BJ (cell line): Measurements from ENCODE around the gene PTTG1IP. TPM values are rescaled to one million over a fixed set of nuclear protein-coding genes. Genes with fewer than 3 reads are reported as not detected.

ENCODE experiments used
- CTCF ChIA-PET: fragments of 350-600 bp; formaldehyde crosslinking; extraction: SDS; loops from one replicate; lab custom pipeline; 2021; ENCODE audit warnings: antibody characterized with exemption, inconsistent platforms; lab: Yijun Ruan, JAX
- POLR2A ChIA-PET: fragments of 300-600 bp; sonication (Branson Sonifier 250); formaldehyde crosslinking; extraction: SDS; loops from one replicate; lab custom pipeline; 2021; ENCODE audit warnings: antibody characterized with exemption; lab: Charles Lee
- DNase-seq: peaks from one replicate; pipeline ENCODE4 v3.0.0-alpha.2; 2011; ENCODE audit warnings: low read depth
- H3K27me3 ChIP-seq: 2 replicates; pipeline ENCODE4 v1.6.0; 2011; ENCODE audit warnings: low read length; ENCODE audit not compliant: control insufficient read depth, insufficient read depth
- H3K36me3 ChIP-seq: 2 replicates; pipeline ENCODE4 v1.5.1; 2011; ENCODE audit warnings: low read length; ENCODE audit not compliant: control insufficient read depth, insufficient read depth
- H3K4me3 ChIP-seq: 2 replicates; pipeline ENCODE4 v1.5.1; 2011; ENCODE audit warnings: low read depth, mild to moderate bottlenecking, control low read depth, low read length
- CTCF ChIP-seq: IDR thresholded peaks from 2 replicates; pipeline ENCODE4 v1.5.1; 2011; ENCODE audit warnings: low read depth, mild to moderate bottlenecking, control low read depth, inconsistent platforms, low read length, moderate library complexity; ENCODE audit not compliant: insufficient read depth
- polyA plus RNA-seq: library from polyadenylated mRNA; depleted of rRNA; stranded (reverse); fragments of >200 nt; gene quantifications from 2 replicates; pipeline ENCODE4 v1.2.3, GENCODE V29; 2011

The PTTG1IP gene
- polyA plus RNA-seq, 1 experiment = 249 TPM

- no peak for TF ChIP-seq CTCF
- ChIA-PET CTCF (interaction anchor here (0.6 kb wide), 1 partner anchor 87 kb away, joined by 3 read pairs; no protein-coding TSS in a partner anchor), POLR2A (interaction anchor here (0.6 kb wide), 1 partner anchor 11 kb away, joined by 3 read pairs; no protein-coding TSS in a partner anchor)
- Histone ChIP-seq H3K27me3 (peaks cover 11% of the 10 kb centered on the region), H3K36me3 (no peaks in the 10 kb centered on the region), H3K4me3 (no peak overlapping the region)
- DNase-seq = no peak
These were observed 14.5 kb upstream of the PTTG1IP start for GRCh38 chr21:44887807-44888580.

- Histone ChIP-seq H3K4me3 (no peak overlapping the region), H3K36me3 (no peaks in the 10 kb centered on the region), H3K27me3 (peaks cover 10% of the 10 kb centered on the region)
- CTCF ChIA-PET = no interaction called here
- no peak for DNase-seq
- TF ChIP-seq CTCF = no peak
- POLR2A ChIA-PET = no interaction called here
These were observed 13.8 kb upstream of the PTTG1IP start for GRCh38 chr21:44887126-44887806.

GRCh38 chr21:44886113-44887075 lies 12.9 kb upstream of the PTTG1IP start:
- DNase-seq = no peak
- Histone ChIP-seq H3K27me3 (peaks cover 10% of the 10 kb centered on the region), H3K36me3 (no peaks in the 10 kb centered on the region), H3K4me3 (no peak overlapping the region)
- CTCF ChIA-PET = interaction anchor here (0.5 to 1.3 kb wide), 3 partner anchors 9 to 93 kb away, joined by 3 to 4 read pairs (median 3); no protein-coding TSS in a partner anchor
- POLR2A ChIA-PET = no interaction called here
- TF ChIP-seq CTCF = no peak

- Histone ChIP-seq H3K4me3 (no peak overlapping the region), H3K27me3 (peaks cover 7% of the 10 kb centered on the region), H3K36me3 (no peaks in the 10 kb centered on the region)
- TF ChIP-seq CTCF = no peak
- DNase-seq = no peak
- ChIA-PET POLR2A (no interaction called here), CTCF (interaction anchor here (0.5 to 1.3 kb wide), 2 partner anchors 10 to 92 kb away, joined by 3 read pairs; no protein-coding TSS in a partner anchor)
These were observed 12.1 kb upstream of the PTTG1IP start for GRCh38 chr21:44885615-44886014.
